Measurements from ENCODE around the gene EYA3. TPM values are rescaled to one million over a fixed set of nuclear protein-coding genes. Genes with fewer than 3 reads are reported as not detected.

Gene EYA3
- total and polyA plus RNA-seq, 2 of the 8 experiments (the other 6 are each of a cell fraction or from before 2014, with no cell fraction given), result 15.0 to 33.9 TPM

- Histone ChIP-seq H3K23me2 (ENCODE audit: low read depth, low read length) (no peaks in the 10 kb centered on the region), H3K4ac (replicated peaks; ENCODE audit: insufficient read length, low read depth, low read length) (no peak overlapping the region), H3K27ac (ENCODE audit: low read depth, low read length) (no peak overlapping the region), H3K18ac (ENCODE audit: extremely low read depth, low read length) (no peak overlapping the region), H2BK20ac (ENCODE audit: low read length) (no peak overlapping the region), H3K4me3 (ENCODE audit: extremely low read depth in 1 of 4, insufficient read depth in 2 of 4, low read depth in 3 of 4, low read length in 4 of 4) (no peak overlapping the region), H3K4me2 (ENCODE audit: insufficient read depth in 1 of 2, low read depth in 2 of 2, low read length in 2 of 2) (no peak overlapping the region), H3K27me3 (replicated peaks in 1 of 4; ENCODE audit: control insufficient read depth in 3 of 4, extremely low read depth in 1 of 4, insufficient read depth in 3 of 4, low read length in 3 of 4) (no peaks in the 10 kb centered on the region), H3K79me1 (ENCODE audit: low read depth, low read length) (no peaks in the 10 kb centered on the region), H2AK5ac (ENCODE audit: low read depth, low read length) (no peak overlapping the region), H4K5ac (ENCODE audit: insufficient read length, low read depth, low read length) (no peak overlapping the region), H3K79me2 (ENCODE audit: control insufficient read depth in 1 of 2, insufficient read depth in 2 of 2, low read length in 2 of 2) (no peaks in the 10 kb centered on the region), H2BK120ac (replicated peaks; ENCODE audit: low read depth, low read length) (no peak overlapping the region), H3K9ac (replicated peaks in 1 of 4; ENCODE audit: extremely low read depth in 1 of 4, low read depth in 3 of 4, low read length in 3 of 4) (no peak overlapping the region), H3K23ac (ENCODE audit: insufficient read length) (no peak overlapping the region), H4K8ac (ENCODE audit: extremely low read depth, insufficient read depth, low read length) (no peak overlapping the region), H2BK15ac (ENCODE audit: low read length) (no peak overlapping the region), H2AFZ (ENCODE audit: low read length) (no peak overlapping the region), H3K9me3 (ENCODE audit: insufficient read depth in 2 of 2, low read depth in 1 of 2, low read length in 1 of 2) (no peaks in the 10 kb centered on the region), H3K4me1 (replicated peaks in 1 of 4; ENCODE audit: control insufficient read depth in 3 of 4, insufficient read depth in 4 of 4, low read length in 3 of 4) (no peaks in the 10 kb centered on the region), H2BK5ac (ENCODE audit: low read depth, low read length) (no peak overlapping the region), H3K36me3 (ENCODE audit: control insufficient read depth in 2 of 4, insufficient read depth in 4 of 4, low read length in 3 of 4) (no peaks in the 10 kb centered on the region), H3K14ac (ENCODE audit: insufficient read length) (no peak overlapping the region), H2BK12ac (ENCODE audit: low read depth, low read length) (no peak overlapping the region), H3K56ac (replicated peaks; ENCODE audit: insufficient read length, low read depth, low read length) (no peak overlapping the region), H4K20me1 (replicated peaks in 1 of 2; ENCODE audit: control insufficient read depth in 1 of 2, insufficient read depth in 2 of 2, low read length in 2 of 2) (no peaks in the 10 kb centered on the region), H4K91ac (replicated peaks; ENCODE audit: insufficient read length, low read length) (no peak overlapping the region)
- TF ChIP-seq TBP (IDR thresholded peaks at IDR 0.05; ENCODE audit: low read depth, low read length), result no peak
- no peak for TF ChIP-seq ASH2L (IDR thresholded peaks at IDR 0.05; ENCODE audit: low read length)
- no peak for TF ChIP-seq POLR2AphosphoS5 (IDR thresholded peaks at IDR 0.05; ENCODE audit: low read depth, low read length)
- TF ChIP-seq SIX5 (IDR thresholded peaks at IDR 0.05; ENCODE audit: low read depth, low read length), result no peak
- DNase-seq (ENCODE audit: low read depth in 1 of 2, low spot score in 2 of 2), result no peak
- ChIA-PET POLR2A (ENCODE audit: partially characterized antibody) (no interaction called here), CTCF (ENCODE audit: partially characterized antibody) (interaction anchor here (0.7 to 5.0 kb wide), 4 partner anchors 9 to 150 kb away, joined by 3 to 13 read pairs (median 6); no protein-coding TSS in a partner anchor)
- WGBS, 2 experiments (ENCODE audit: extremely low coverage in 1 of 2, insufficient coverage in 1 of 2, insufficient read length in 1 of 2, insufficient replicate concordance in 2 of 2, low coverage in 1 of 2, low lambda C conversion rate in 2 of 2, missing lambda C conversion rate in 1 of 2), result 95% methylated on average over 5 of the region's 5 CpGs; no CpG with 5 or more reads in 1 of the 2 experiments
- FAIRE-seq, result no peak
Observed at GRCh38 chr1:28118640-28119307, 30.4 kb upstream of the EYA3 start.

Measured in H1 (cell line).